HG03469 (cell line): Measurements from ENCODE around the gene SNX19.
"Not testable (repeated sequence)": the region's sequence is repeated elsewhere in the genome, so short reads cannot be mapped to it uniquely, and the experiment has no call there.

Experiments used
- ATAC-seq: cut with Tn5 transposase; IDR thresholded peaks from one replicate; pipeline ENCODE4 v1.9.1; 2021; ENCODE audit warnings: mild to moderate bottlenecking, moderate library complexity, moderate number of reproducible peaks; ENCODE audit not compliant: unreplicated experiment

The SNX19 gene

GRCh38 chr11:130872981-130873380 is 43.3 kb downstream of the SNX19 start:
- ATAC-seq: no peak

- no peak for ATAC-seq
Observed at GRCh38 chr11:130872513-130872912, 43.8 kb downstream of the SNX19 start.

GRCh38 chr11:130872102-130872501 is 44.2 kb downstream of the SNX19 start:
- no peak for ATAC-seq

- no peak for ATAC-seq
Observed at GRCh38 chr11:130871616-130872015, 44.7 kb downstream of the SNX19 start.

GRCh38 chr11:130868721-130869390 is 47.4 kb downstream of the SNX19 start:
- ATAC-seq: no peak

- no peak for ATAC-seq
Observed at GRCh38 chr11:130868086-130868710, 48.1 kb downstream of the SNX19 start.

GRCh38 chr11:130866831-130867230 is 49.4 kb downstream of the SNX19 start:
- no peak for ATAC-seq

- ATAC-seq: no peak
Observed at GRCh38 chr11:130865774-130866114, 50.5 kb downstream of the SNX19 start.

- ATAC-seq: no peak
Observed at GRCh38 chr11:130865091-130865773, 51.0 kb downstream of the SNX19 start.

- ATAC-seq: peak; percentile 84
Observed at GRCh38 chr11:130861902-130862860, 54.1 kb downstream of the SNX19 start.

GRCh38 chr11:130861283-130861682 is 55.0 kb downstream of the SNX19 start:
- ATAC-seq: no peak

GRCh38 chr11:130859886-130860285 is 56.4 kb downstream of the SNX19 start:
- ATAC-seq: no peak

- no peak for ATAC-seq
Observed at GRCh38 chr11:130858215-130858614, 58.1 kb downstream of the SNX19 start.

- ATAC-seq: not testable (repeated sequence)
Observed at GRCh38 chr11:130855707-130856106, 60.6 kb downstream of the SNX19 start.

GRCh38 chr11:130854483-130854882 is 61.8 kb downstream of the SNX19 start:
- peak; percentile 70 for ATAC-seq

GRCh38 chr11:130852589-130852988 is 63.7 kb downstream of the SNX19 start:
- ATAC-seq: no peak

GRCh38 chr11:130850185-130850944 is 65.9 kb downstream of the SNX19 start:
- ATAC-seq: no peak

- ATAC-seq: no peak
Observed at GRCh38 chr11:130849215-130849568, 67.1 kb downstream of the SNX19 start.

- ATAC-seq: no peak
Observed at GRCh38 chr11:130848361-130849214, 67.7 kb downstream of the SNX19 start.
